Embryonic facial prominence (tissue), 1 donor: ENCODE results near the gene PYGB.
"Not testable (repeated sequence)": the region's sequence is repeated elsewhere in the genome, so short reads cannot be mapped to it uniquely, and the experiment has no call there.

Experiments used
- DNase-seq: peaks from one replicate; pipeline ENCODE4 v3.0.0-alpha.2; 2016; ENCODE audit errors: extremely low spot score

The PYGB gene

DNA sequence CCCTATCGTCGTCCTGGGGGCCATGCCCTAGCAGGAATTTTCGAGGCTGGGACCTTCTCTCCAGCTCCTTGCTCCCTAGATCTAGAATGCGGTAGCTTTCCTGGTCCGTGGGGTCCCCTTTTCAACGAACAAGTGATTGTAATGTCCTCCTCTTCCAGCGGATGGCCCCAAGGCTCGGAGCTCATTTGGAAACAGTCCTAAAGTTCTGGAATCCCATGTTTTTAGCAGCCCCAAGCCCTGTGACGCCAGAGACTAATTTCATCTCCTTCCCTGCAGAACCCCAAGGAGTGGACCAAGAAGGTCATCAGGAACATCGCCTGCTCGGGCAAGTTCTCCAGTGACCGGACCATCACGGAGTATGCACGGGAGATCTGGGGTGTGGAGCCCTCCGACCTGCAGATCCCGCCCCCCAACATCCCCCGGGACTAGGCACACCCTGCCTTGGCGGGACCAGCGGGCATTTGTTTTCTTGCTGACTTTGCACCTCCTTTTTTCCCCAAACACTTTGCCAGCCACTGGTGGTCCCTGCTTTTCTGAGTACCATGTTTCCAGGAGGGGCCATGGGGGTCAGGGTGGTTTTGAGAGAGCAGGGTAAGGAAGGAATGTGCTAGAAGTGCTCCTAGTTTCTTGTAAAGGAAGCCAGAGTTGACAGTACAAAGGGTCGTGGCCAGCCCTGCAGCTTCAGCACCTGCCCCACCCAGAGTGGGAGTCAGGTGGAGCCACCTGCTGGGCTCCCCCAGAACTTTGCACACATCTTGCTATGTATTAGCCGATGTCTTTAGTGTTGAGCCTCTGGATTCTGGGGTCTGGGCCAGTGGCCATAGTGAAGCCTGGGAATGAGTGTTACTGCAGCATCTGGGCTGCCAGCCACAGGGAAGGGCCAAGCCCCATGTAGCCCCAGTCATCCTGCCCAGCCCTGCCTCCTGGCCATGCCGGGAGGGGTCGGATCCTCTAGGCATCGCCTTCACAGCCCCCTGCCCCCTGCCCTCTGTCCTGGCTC, 48.5 kb downstream of the PYGB start:
- no peak for DNase-seq

GRCh38 chr20:25297141-25297905, 49.4 kb downstream of the PYGB start:
- DNase-seq: no peak

- DNase-seq: no peak
These were observed 51.9 kb downstream of the PYGB start for GRCh38 chr20:25299806-25300205.

GRCh38 chr20:25300496-25301170, 52.7 kb downstream of the PYGB start:
- no peak for DNase-seq

DNA sequence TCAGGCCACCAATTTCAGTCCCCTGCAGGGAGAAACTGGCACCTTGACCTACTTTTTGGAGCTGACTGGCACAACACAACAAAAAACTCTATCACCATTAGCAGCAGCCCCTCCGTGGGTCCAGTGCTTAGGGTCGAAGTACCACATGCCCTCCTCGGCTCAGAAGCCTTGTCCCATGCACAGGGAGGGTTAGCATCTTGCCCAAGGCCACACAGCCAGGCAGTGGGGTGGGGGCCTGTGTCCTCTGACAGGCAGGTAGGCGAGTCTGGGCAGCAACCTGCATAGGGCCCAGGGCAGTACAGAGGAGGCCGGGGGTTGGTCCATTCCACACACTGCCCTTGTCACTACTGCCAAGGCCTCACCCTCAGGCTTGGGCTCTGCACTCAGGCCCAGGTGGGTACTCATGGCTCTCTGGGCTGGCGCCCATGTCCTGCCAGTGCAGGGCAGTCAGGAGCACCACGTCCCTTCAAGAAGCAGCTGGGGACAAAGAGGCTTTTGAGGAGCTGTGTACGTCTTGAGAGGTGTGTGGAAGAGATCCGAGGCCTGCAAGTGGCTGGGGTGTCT, 53.6 kb downstream of the PYGB start:
- no peak for DNase-seq

- no peak for DNase-seq
These were observed 54.7 kb downstream of the PYGB start for GRCh38 chr20:25302596-25302995.

DNA sequence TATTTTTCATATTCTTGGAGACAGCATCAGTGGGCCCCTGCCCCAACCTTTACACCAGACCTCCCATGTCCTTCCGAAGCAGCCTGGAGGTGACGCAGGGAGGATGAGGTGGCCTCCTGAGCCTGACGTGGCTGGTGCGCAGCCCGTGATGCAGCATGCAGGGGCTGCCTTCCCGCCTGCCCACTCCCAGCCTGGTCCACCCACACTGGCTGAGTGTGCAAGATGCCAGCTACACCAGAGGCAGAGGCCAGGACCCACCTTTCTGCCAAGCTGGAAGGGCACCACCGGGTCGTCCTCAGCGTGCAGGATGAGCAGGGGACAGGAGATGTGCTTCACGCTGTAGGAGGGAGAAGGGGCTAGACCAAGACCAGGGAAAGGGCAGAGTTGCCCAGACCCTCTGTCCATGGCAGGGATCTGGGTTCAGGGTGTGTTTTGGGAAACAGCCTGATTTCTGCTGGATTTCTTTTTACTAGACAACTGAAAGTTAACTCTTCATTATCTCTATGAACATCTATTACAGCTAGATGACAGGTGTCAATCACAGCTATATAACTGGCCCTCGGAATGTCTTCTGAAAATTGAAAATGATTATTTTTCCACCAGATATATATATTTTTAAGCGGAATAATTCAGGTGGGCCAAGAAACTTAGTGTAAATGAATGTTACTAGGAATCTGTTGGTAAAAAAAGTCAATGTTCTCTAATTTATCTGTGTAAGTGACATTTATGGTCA, 55.6 kb downstream of the PYGB start:
- DNase-seq: no peak

- no peak for DNase-seq
These were observed 56.2 kb downstream of the PYGB start for GRCh38 chr20:25304025-25304549.

GRCh38 chr20:25306991-25307903, 59.4 kb downstream of the PYGB start:
- DNase-seq: no peak

DNA sequence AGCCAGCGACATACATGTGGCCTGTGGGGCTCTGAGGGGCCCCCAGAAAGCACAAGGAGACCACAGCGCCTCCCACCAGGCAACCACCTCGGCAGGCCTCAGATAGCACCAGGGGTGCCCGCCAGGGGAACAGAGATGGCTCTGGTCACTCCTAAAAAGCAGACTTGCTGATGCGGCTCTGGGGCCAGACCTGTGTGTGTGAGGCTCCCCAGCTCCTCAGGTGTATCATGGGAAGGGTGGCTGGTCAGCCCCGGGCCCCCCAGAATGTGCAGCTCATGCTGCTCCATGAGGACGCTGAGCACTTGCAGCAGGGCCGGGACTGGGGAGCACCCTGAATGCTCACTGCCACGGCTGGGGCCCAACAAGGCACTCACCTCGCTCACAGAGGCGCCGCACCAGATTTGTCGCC, 60.2 kb downstream of the PYGB start:
- no peak for DNase-seq

DNA sequence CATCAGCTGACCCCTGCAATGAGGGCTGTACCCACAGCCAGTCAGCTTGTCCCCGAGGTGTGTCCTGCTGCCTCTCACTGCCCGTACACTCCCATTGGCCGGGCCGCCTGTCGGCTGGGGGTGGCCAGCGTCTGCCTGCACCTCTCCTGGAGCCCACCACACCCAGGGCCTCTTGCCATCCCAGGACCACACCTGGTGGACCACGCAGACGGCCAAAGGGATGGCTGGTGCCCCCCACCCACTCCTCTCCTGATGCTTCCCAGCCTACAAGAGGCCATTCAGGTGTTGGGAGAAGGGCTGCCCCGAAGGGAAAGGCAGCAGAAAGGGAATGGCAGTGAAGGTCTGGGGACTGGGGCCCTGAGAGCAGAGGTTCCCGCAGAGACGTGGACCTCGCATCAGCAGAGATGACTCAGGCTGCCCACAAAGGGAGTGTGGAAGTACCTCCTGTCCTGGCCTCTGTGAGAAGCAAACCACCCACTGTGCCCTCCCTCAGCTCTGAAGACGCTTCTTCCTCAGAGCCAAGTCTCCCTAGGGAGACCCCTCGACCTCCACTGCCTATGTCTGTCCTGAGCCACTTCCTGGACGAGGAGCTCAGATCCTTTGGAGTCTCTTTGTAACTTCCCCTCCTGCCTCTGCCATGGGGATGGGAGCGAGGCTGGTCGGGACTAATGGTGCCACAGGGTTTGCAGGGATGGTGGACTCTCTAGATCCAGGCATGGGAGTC, 60.9 kb downstream of the PYGB start:
- DNase-seq: no peak

- DNase-seq: no peak
These were observed 61.7 kb downstream of the PYGB start for GRCh38 chr20:25309395-25310267.

GRCh38 chr20:25310268-25310920, 62.5 kb downstream of the PYGB start:
- no peak for DNase-seq

DNA sequence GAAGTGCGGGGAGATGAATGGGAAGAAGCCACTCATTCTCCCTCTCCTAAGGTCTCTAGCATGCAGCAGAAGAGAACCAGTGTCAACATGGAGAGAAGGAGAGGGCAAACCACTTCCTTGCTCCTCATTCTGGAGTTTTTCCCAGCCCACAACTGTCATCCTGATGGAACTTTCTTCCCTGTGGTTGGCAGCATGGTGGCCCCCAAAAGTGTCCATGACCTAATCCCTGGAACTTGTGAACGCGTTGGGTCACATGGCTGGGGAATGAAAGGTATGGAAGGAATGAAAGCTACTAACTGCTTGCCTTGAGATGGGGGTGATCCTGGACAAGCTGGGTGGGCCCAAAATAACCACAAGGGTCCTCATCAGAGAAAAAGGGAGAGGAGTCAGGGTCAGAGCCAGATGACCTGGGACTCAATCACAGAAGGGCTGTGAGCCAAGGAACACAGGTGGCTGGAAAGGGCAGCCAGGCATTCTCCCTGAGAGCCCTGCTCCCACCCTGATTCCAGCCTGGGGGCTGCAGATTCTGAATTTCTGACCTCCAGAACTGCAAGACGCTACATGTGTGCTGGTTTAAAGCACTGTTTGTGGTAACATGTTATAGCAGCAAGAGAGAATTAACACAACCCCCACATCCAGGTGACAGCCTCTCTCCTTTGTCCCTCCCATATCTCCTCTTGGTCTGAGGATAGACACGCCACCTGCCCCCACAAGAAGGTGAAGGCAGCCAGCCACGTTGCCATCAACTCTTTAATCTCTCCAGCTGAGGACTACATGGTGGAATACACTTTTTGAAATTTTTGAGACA, 63.2 kb downstream of the PYGB start:
- DNase-seq: no peak

DNA sequence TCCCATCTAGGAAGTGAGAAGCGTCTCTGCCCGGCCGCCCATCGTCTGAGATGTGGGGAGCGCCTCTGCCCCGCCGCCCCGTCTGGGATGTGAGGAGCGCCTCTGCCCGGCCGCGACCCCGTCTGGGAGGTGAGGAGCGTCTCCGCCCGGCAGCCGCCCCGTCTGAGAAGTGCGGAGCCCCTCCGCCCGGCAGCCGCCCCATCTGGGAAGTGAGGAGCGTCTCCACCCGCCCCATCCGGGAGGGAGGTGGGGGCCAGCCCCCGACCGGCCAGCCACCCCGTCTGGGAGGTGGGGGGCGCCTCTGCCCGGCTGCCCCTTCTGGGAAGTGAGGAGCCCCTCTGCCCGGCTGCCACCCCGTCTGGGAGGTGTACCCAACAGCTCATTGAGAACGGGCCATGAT, 64.8 kb downstream of the PYGB start:
- not testable (repeated sequence) for DNase-seq

DNA sequence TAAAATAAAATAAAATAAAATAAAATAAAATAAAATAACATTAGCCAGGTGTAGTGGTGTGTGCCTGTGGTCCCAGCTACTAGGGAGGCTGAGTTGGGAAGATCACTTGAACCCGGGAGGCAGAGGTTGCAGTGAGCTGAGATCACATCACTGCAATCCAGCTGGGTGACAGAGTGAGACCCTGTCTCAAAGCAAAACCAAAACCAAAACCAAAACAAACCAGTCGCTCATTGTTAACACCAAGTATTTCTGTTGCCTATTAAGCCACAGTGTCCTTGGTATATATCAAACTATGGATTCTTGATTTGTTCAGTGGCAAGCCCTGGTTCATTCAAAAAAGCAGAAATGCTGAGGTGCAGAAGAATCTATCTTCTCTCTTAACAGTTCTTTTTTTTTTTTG, 65.7 kb downstream of the PYGB start:
- DNase-seq: no peak
